ENCODE results near the gene BHLHA9.
A peak's percentile ranks its signal among the peaks of the same experiment; 100 is the strongest.

The BHLHA9 gene

GRCh38 chr17:1275205-1275961 is 5.1 kb downstream of the BHLHA9 start:
- TF ChIP-seq CTCF (IDR thresholded peaks at IDR 0.05; ENCODE audit: control insufficient read depth, extremely low read depth, insufficient read depth), result no peak
- DNase-seq (ENCODE audit: low read depth), result no peak
- H3K4me3 ChIP-seq (ENCODE audit: low read depth, low read length), result no peak overlapping the region

- TF ChIP-seq CTCF (IDR thresholded peaks at IDR 0.05; ENCODE audit: control insufficient read depth, extremely low read depth, insufficient read depth), result peak; percentile 85
- DNase-seq (ENCODE audit: low read depth), result no peak
- H3K4me3 ChIP-seq (ENCODE audit: low read depth, low read length), result no peak overlapping the region
These were observed 5.9 kb downstream of the BHLHA9 start for GRCh38 chr17:1275962-1276736.

- H3K4me3 ChIP-seq (ENCODE audit: low read depth, low read length), result no peak overlapping the region
- DNase-seq (ENCODE audit: low read depth), result no peak
- TF ChIP-seq CTCF (IDR thresholded peaks at IDR 0.05; ENCODE audit: control insufficient read depth, extremely low read depth, insufficient read depth), result no peak
These were observed 10.4 kb downstream of the BHLHA9 start for GRCh38 chr17:1280652-1281051.

- no peak for DNase-seq (ENCODE audit: low read depth)
- TF ChIP-seq CTCF (IDR thresholded peaks at IDR 0.05; ENCODE audit: control insufficient read depth, extremely low read depth, insufficient read depth), result no peak
- no peak overlapping the region for H3K4me3 ChIP-seq (ENCODE audit: low read depth, low read length)
These were observed 16.3 kb downstream of the BHLHA9 start for GRCh38 chr17:1286379-1287106.

- DNase-seq (ENCODE audit: low read depth), result no peak
- H3K4me3 ChIP-seq (ENCODE audit: low read depth, low read length), result no peak overlapping the region
- no peak for TF ChIP-seq CTCF (IDR thresholded peaks at IDR 0.05; ENCODE audit: control insufficient read depth, extremely low read depth, insufficient read depth)
These were observed 19.5 kb downstream of the BHLHA9 start for GRCh38 chr17:1289695-1290094.

- DNase-seq (ENCODE audit: low read depth), result no peak
- TF ChIP-seq CTCF (IDR thresholded peaks at IDR 0.05; ENCODE audit: control insufficient read depth, extremely low read depth, insufficient read depth), result no peak
- no peak overlapping the region for H3K4me3 ChIP-seq (ENCODE audit: low read depth, low read length)
These were observed 20.4 kb downstream of the BHLHA9 start for GRCh38 chr17:1290676-1291075.

All from LNCaP clone FGC (cell line).